A549 (cell line): ENCODE results near the gene LAMP1.

Experiments
- CBX8 ChIP-seq: fragments of 200-600 bp; sonication (generic); IDR thresholded peaks from 2 replicates; pipeline ENCODE4 v1.6.1; 2016
- EP300 ChIP-seq, 2 experiments: fragments of >200 bp; sonication (Bioruptor Twin); formaldehyde crosslinking; IDR thresholded peaks; 2 replicates in 1 of 2; 3 replicates in 1 of 2; pipeline ENCODE4 v1.6.1; 2016 to 2017
- POLR2A ChIP-seq: IDR thresholded peaks from 2 replicates; pipeline ENCODE4 v1.6.1; 2012; ENCODE audit warnings: mild to moderate bottlenecking, low read length
- RNF2 ChIP-seq: fragments of 200-600 bp; sonication (generic); IDR thresholded peaks from 2 replicates; pipeline ENCODE4 v1.6.1; 2016; ENCODE audit warnings: low read depth, mild to moderate bottlenecking, antibody characterized with exemption, moderate library complexity, borderline replicate concordance
- TF ChIP-seq, protein P1 (sequence below): fragments of >200 bp; sonication (Bioruptor Twin); formaldehyde crosslinking; IDR thresholded peaks from 3 replicates; pipeline ENCODE4 v1.5.1; 2016
- TF ChIP-seq, protein P2 (sequence below): fragments of 150-350 bp; IDR thresholded peaks from 2 replicates; pipeline ENCODE4 v1.6.1; 2014; ENCODE audit warnings: low read depth, mild to moderate bottlenecking, low read length

DNA sequence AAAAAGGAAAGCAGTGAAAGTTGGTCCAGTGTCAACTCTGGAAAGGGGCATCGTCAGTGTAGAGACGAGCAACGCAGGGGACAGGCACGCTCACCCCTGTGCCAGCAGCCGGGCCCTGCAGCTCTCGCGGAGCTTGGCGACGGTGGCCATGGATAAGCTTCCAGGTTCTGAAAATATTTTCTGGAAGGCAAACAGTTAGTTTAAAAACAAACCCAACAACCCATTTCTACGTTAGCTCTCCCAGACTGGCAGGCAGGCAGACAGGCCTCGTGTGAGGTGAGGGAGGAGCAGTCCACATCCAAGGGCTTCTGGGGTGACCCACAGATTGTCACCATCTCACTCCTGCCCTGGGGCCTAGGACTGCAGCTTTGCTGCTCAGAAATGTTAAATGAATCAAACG, 27.4 kb downstream of the LAMP1 start:
- no peak for TF ChIP-seq RNF2
- TF ChIP-seq, protein P1, sequence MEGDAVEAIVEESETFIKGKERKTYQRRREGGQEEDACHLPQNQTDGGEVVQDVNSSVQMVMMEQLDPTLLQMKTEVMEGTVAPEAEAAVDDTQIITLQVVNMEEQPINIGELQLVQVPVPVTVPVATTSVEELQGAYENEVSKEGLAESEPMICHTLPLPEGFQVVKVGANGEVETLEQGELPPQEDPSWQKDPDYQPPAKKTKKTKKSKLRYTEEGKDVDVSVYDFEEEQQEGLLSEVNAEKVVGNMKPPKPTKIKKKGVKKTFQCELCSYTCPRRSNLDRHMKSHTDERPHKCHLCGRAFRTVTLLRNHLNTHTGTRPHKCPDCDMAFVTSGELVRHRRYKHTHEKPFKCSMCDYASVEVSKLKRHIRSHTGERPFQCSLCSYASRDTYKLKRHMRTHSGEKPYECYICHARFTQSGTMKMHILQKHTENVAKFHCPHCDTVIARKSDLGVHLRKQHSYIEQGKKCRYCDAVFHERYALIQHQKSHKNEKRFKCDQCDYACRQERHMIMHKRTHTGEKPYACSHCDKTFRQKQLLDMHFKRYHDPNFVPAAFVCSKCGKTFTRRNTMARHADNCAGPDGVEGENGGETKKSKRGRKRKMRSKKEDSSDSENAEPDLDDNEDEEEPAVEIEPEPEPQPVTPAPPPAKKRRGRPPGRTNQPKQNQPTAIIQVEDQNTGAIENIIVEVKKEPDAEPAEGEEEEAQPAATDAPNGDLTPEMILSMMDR = no peak
- no peak for TF ChIP-seq EP300 (IDR thresholded peaks at IDR 0.05)
- TF ChIP-seq CBX8 = no peak
- TF ChIP-seq, protein P2, sequence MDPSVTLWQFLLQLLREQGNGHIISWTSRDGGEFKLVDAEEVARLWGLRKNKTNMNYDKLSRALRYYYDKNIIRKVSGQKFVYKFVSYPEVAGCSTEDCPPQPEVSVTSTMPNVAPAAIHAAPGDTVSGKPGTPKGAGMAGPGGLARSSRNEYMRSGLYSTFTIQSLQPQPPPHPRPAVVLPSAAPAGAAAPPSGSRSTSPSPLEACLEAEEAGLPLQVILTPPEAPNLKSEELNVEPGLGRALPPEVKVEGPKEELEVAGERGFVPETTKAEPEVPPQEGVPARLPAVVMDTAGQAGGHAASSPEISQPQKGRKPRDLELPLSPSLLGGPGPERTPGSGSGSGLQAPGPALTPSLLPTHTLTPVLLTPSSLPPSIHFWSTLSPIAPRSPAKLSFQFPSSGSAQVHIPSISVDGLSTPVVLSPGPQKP = no peak
- TF ChIP-seq POLR2A = no peak
